ENCODE results near the gene SLC6A20.

The SLC6A20 gene

GRCh38 chr3:45799586-45799985 is 3.2 kb upstream of the SLC6A20 start:
- no peak for DNase-seq

GRCh38 chr3:45798034-45798433 is 1.7 kb upstream of the SLC6A20 start:
- DNase-seq: no peak

- DNase-seq: no peak
These were observed 734 bp upstream of the SLC6A20 start for GRCh38 chr3:45796902-45797637.

- DNase-seq: no peak
These were observed 841 bp downstream of the SLC6A20 start for GRCh38 chr3:45795509-45795881.

GRCh38 chr3:45794660-45795059 is 1.7 kb downstream of the SLC6A20 start:
- no peak for DNase-seq

GRCh38 chr3:45794177-45794560 is 2.2 kb downstream of the SLC6A20 start:
- no peak for DNase-seq

GRCh38 chr3:45793482-45794176 is 2.7 kb downstream of the SLC6A20 start:
- no peak for DNase-seq

GRCh38 chr3:45792516-45793172 is 3.7 kb downstream of the SLC6A20 start:
- no peak for DNase-seq

GRCh38 chr3:45792036-45792435 is 4.3 kb downstream of the SLC6A20 start:
- DNase-seq: no peak

- no peak for DNase-seq
These were observed 5.7 kb downstream of the SLC6A20 start for GRCh38 chr3:45790596-45790995.

GRCh38 chr3:45789235-45789812 is 7.0 kb downstream of the SLC6A20 start:
- DNase-seq: no peak

GRCh38 chr3:45787551-45787950 is 8.8 kb downstream of the SLC6A20 start:
- no peak for DNase-seq

GRCh38 chr3:45786801-45787495 is 9.4 kb downstream of the SLC6A20 start:
- no peak for DNase-seq

GRCh38 chr3:45785605-45786150 is 10.7 kb downstream of the SLC6A20 start:
- DNase-seq: no peak

- DNase-seq: no peak
These were observed 12.7 kb downstream of the SLC6A20 start for GRCh38 chr3:45783667-45784066.

- DNase-seq: no peak
These were observed 14.0 kb downstream of the SLC6A20 start for GRCh38 chr3:45782381-45782780.

GRCh38 chr3:45781841-45782240 is 14.5 kb downstream of the SLC6A20 start:
- no peak for DNase-seq

GRCh38 chr3:45781271-45781670 is 15.1 kb downstream of the SLC6A20 start:
- DNase-seq: no peak

- DNase-seq: no peak
These were observed 16.3 kb downstream of the SLC6A20 start for GRCh38 chr3:45779746-45780735.

- no peak for DNase-seq
These were observed 17.6 kb downstream of the SLC6A20 start for GRCh38 chr3:45778761-45779201.

- no peak for DNase-seq
These were observed 18.5 kb downstream of the SLC6A20 start for GRCh38 chr3:45777746-45778386.

All from GDM1 (cell line).